ENCODE data around the gene NLRP10.

- TF ChIP-seq EZH2phosphoT487 (IDR thresholded peaks at IDR 0.05; ENCODE audit: low read length) (no peak), CTCF (IDR thresholded peaks at IDR 0.05; ENCODE audit: low read length) (no peak), EZH2 (optimal IDR thresholded peaks at IDR 0.05; ENCODE audit: low read depth, low read length) (no peak)
Observed at GRCh38 chr11:7927635-7928034, 37.6 kb downstream of the NLRP10 start.

Measured in MM.1S (cell line).